Fibroblast of skin of right quadriceps (primary cell): ENCODE data around the gene PCDHGA3.
"Not testable (repeated sequence)": the region's sequence is repeated elsewhere in the genome, so short reads cannot be mapped to it uniquely, and the experiment has no call there.

Experiments
- DNase-seq: peaks from one replicate; pipeline ENCODE4 v3.0.0-alpha.2; 2013

Gene PCDHGA3

GRCh38 chr5:141343242-141343952 lies at the start of gene PCDHGA3:
PCDHGA3 (plus strand) TSS chr5:141343829; CDS start chr5:141344034, 205 bp downstream.
- DNase-seq = peak; percentile 57

- no peak for DNase-seq
These were observed 45.3 kb upstream of the PCDHGA3 start for GRCh38 chr5:141298376-141298775.

- no peak for DNase-seq
These were observed 39.9 kb upstream of the PCDHGA3 start, which contains the start of gene SLC25A2 for GRCh38 chr5:141303756-141304155. SLC25A2 (minus strand) TSS chr5:141304049; CDS start chr5:141303865, 184 bp downstream.

GRCh38 chr5:141306630-141307029 lies 37.0 kb upstream of the PCDHGA3 start:
- DNase-seq = no peak

- no peak for DNase-seq
These were observed 29.9 kb upstream of the PCDHGA3 start for GRCh38 chr5:141313711-141314110.

GRCh38 chr5:141316963-141317362 lies 26.7 kb upstream of the PCDHGA3 start:
- not testable (repeated sequence) for DNase-seq

GRCh38 chr5:141319202-141319601 lies 24.4 kb upstream of the PCDHGA3 start:
- no peak for DNase-seq

- DNase-seq = no peak
These were observed 23.9 kb upstream of the PCDHGA3 start for GRCh38 chr5:141319699-141320098.

GRCh38 chr5:141320225-141321169 lies 23.1 kb upstream of the PCDHGA3 start, which contains the start of gene TAF7:
TAF7 (minus strand) TSS chr5:141320784; CDS start chr5:141320044, 740 bp downstream.
- peak; percentile 93 for DNase-seq

GRCh38 chr5:141322261-141322660 lies 21.4 kb upstream of the PCDHGA3 start:
- no peak for DNase-seq

GRCh38 chr5:141326088-141326854 lies 17.4 kb upstream of the PCDHGA3 start:
- peak; percentile 67 for DNase-seq

GRCh38 chr5:141328231-141328630 lies 15.4 kb upstream of the PCDHGA3 start:
- DNase-seq = no peak

GRCh38 chr5:141330299-141331080 lies 13.1 kb upstream of the PCDHGA3 start, which contains the start of gene PCDHGA1:
PCDHGA1 (plus strand) TSS chr5:141330514.
- no peak for DNase-seq

- DNase-seq = not testable (repeated sequence)
These were observed 11.1 kb upstream of the PCDHGA3 start for GRCh38 chr5:141332571-141332970.

GRCh38 chr5:141338538-141339306 lies 4.9 kb upstream of the PCDHGA3 start, which contains the start of gene PCDHGA2:
PCDHGA2 (plus strand) TSS chr5:141338760.
- peak; percentile 48 for DNase-seq

- not testable (repeated sequence) for DNase-seq
These were observed 2.8 kb upstream of the PCDHGA3 start for GRCh38 chr5:141340781-141341354.

- no peak for DNase-seq
These were observed 856 bp upstream of the PCDHGA3 start for GRCh38 chr5:141342773-141343172.

- no peak for DNase-seq
These were observed 379 bp downstream of the PCDHGA3 start for GRCh38 chr5:141343953-141344463.

GRCh38 chr5:141345327-141345726 lies 1.7 kb downstream of the PCDHGA3 start:
- no peak for DNase-seq

GRCh38 chr5:141346017-141346416 lies 2.4 kb downstream of the PCDHGA3 start:
- DNase-seq = not testable (repeated sequence)
